Esophagus muscularis mucosa (tissue), 4 donors: ENCODE results near the gene KAT7.

Source experiments
- CTCF ChIP-seq, 3 experiments: fragments of 200-600 bp in 2 of 3; fragments of 450-650 bp in 1 of 3; sonication (generic) in 2 of 3; IDR thresholded peaks; one replicate each; pipeline ENCODE4 v1.5.1; 2017 to 2019; ENCODE audit warnings: antibody characterized with exemption in 3 of 3, mild to moderate bottlenecking in 2 of 3, moderate library complexity in 1 of 3
- EP300 ChIP-seq: sonication (generic); formaldehyde crosslinking; IDR thresholded peaks from one replicate; pipeline ENCODE4 v1.6.1; 2017; ENCODE audit warnings: antibody characterized with exemption
- POLR2AphosphoS5 ChIP-seq, 2 donors: sonication (generic); formaldehyde crosslinking; IDR thresholded peaks; one replicate each; pipeline ENCODE4 v1.6.1; 2017; ENCODE audit warnings: antibody characterized with exemption in 2 of 2

- no peak for TF ChIP-seq CTCF (IDR thresholded peaks at IDR 0.05)
- TF ChIP-seq POLR2AphosphoS5 (IDR thresholded peaks at IDR 0.05): no peak
- TF ChIP-seq EP300: no peak
Observed at GRCh38 chr17:49764559-49765180, 23.8 kb upstream of the KAT7 start.
